GM19455 (cell line): ENCODE data around the gene ACSL3.
"Not testable (repeated sequence)": the region's sequence is repeated elsewhere in the genome, so short reads cannot be mapped to it uniquely, and the experiment has no call there.

Source experiments
- ATAC-seq: cut with Tn5 transposase; IDR thresholded peaks from one replicate; pipeline ENCODE4 v1.9.1; 2021; ENCODE audit not compliant: unreplicated experiment

ACSL3 gene

GRCh38 chr2:222968550-222969155, 107.8 kb downstream of the ACSL3 start:
- no peak for ATAC-seq

- ATAC-seq = no peak
Observed at GRCh38 chr2:222969491-222969890, 108.7 kb downstream of the ACSL3 start.

- ATAC-seq = no peak
Observed at GRCh38 chr2:222972420-222972819, 111.6 kb downstream of the ACSL3 start.

- no peak for ATAC-seq
Observed at GRCh38 chr2:222973237-222973636, 112.4 kb downstream of the ACSL3 start.

GRCh38 chr2:222973733-222974132, 112.9 kb downstream of the ACSL3 start:
- ATAC-seq = no peak

GRCh38 chr2:222976521-222977061, 115.8 kb downstream of the ACSL3 start:
- ATAC-seq = no peak

GRCh38 chr2:222977121-222977520, 116.3 kb downstream of the ACSL3 start:
- no peak for ATAC-seq

GRCh38 chr2:222978850-222979249, 118.0 kb downstream of the ACSL3 start:
- ATAC-seq = no peak

GRCh38 chr2:222979484-222979883, 118.6 kb downstream of the ACSL3 start:
- no peak for ATAC-seq

GRCh38 chr2:222982010-222982908, 121.4 kb downstream of the ACSL3 start:
- ATAC-seq = no peak

GRCh38 chr2:222982909-222983265, 122.1 kb downstream of the ACSL3 start:
- no peak for ATAC-seq

- ATAC-seq = no peak
Observed at GRCh38 chr2:222984908-222985307, 124.1 kb downstream of the ACSL3 start.

GRCh38 chr2:222989431-222989830, 128.6 kb downstream of the ACSL3 start:
- ATAC-seq = no peak

- ATAC-seq = not testable (repeated sequence)
Observed at GRCh38 chr2:222990206-222990605, 129.4 kb downstream of the ACSL3 start.

- ATAC-seq = no peak
Observed at GRCh38 chr2:222992137-222992536, 131.3 kb downstream of the ACSL3 start.
